PC-9 (cell line): ENCODE results near the gene GNAS.

Experiments used
- EZH2 ChIP-seq: fragments of 200-600 bp; sonication (generic); IDR thresholded peaks from 2 replicates; pipeline ENCODE4 v1.8.0; 2017; ENCODE audit warnings: antibody characterized with exemption, low read depth
- TF ChIP-seq, protein P1 (sequence below): fragments of 200-600 bp; sonication (generic); conservative IDR thresholded peaks from 2 replicates; pipeline ENCODE4 v1.6.1; 2017; ENCODE audit warnings: mixed run types, antibody characterized with exemption, mild to moderate bottlenecking, moderate library complexity

GRCh38 chr20:58833921-58834320 lies 18.6 kb upstream of the GNAS start:
- TF ChIP-seq, protein P1, sequence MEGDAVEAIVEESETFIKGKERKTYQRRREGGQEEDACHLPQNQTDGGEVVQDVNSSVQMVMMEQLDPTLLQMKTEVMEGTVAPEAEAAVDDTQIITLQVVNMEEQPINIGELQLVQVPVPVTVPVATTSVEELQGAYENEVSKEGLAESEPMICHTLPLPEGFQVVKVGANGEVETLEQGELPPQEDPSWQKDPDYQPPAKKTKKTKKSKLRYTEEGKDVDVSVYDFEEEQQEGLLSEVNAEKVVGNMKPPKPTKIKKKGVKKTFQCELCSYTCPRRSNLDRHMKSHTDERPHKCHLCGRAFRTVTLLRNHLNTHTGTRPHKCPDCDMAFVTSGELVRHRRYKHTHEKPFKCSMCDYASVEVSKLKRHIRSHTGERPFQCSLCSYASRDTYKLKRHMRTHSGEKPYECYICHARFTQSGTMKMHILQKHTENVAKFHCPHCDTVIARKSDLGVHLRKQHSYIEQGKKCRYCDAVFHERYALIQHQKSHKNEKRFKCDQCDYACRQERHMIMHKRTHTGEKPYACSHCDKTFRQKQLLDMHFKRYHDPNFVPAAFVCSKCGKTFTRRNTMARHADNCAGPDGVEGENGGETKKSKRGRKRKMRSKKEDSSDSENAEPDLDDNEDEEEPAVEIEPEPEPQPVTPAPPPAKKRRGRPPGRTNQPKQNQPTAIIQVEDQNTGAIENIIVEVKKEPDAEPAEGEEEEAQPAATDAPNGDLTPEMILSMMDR = no peak
- TF ChIP-seq EZH2 = no peak
